Measurements from ENCODE around the gene TECR. TPM values are rescaled to one million over a fixed set of nuclear protein-coding genes. Genes with fewer than 3 reads are reported as not detected.
A peak's percentile ranks its signal among the peaks of the same experiment; 100 is the strongest.
"Not testable (repeated sequence)": the region's sequence is repeated elsewhere in the genome, so short reads cannot be mapped to it uniquely, and the experiment has no call there.

The TECR gene
- total RNA-seq, 2 experiments from 2014 or later = 171 to 178 TPM

- CTCF ChIA-PET = interaction anchor here (0.7 to 2.5 kb wide), 6 partner anchors 18 to 688 kb away, joined by 3 to 9 read pairs (median 6); partner anchors contain the start of gene NDUFB7
- peaks cover 14% of the 10 kb centered on the region for H3K36me3 Mint-ChIP-seq (ENCODE audit: low read depth)
- no peak overlapping the region for H3K4me3 Mint-ChIP-seq
- H3K9me3 Mint-ChIP-seq = no peaks in the 10 kb centered on the region
- POLR2A ChIA-PET = interaction anchor here (1.1 to 3.2 kb wide), 2 partner anchors 33 to 136 kb away, joined by 3 to 16 read pairs; partner anchors contain the start of gene DNAJB1
- no peaks in the 10 kb centered on the region for H3K27me3 Mint-ChIP-seq
- DNase-seq = no peak
- peaks cover 18% of the 10 kb centered on the region for H3K4me1 Mint-ChIP-seq
- no peak overlapping the region for H3K27ac Mint-ChIP-seq
These were observed 20.9 kb downstream of the TECR start for GRCh38 chr19:14550201-14550754.

DNA sequence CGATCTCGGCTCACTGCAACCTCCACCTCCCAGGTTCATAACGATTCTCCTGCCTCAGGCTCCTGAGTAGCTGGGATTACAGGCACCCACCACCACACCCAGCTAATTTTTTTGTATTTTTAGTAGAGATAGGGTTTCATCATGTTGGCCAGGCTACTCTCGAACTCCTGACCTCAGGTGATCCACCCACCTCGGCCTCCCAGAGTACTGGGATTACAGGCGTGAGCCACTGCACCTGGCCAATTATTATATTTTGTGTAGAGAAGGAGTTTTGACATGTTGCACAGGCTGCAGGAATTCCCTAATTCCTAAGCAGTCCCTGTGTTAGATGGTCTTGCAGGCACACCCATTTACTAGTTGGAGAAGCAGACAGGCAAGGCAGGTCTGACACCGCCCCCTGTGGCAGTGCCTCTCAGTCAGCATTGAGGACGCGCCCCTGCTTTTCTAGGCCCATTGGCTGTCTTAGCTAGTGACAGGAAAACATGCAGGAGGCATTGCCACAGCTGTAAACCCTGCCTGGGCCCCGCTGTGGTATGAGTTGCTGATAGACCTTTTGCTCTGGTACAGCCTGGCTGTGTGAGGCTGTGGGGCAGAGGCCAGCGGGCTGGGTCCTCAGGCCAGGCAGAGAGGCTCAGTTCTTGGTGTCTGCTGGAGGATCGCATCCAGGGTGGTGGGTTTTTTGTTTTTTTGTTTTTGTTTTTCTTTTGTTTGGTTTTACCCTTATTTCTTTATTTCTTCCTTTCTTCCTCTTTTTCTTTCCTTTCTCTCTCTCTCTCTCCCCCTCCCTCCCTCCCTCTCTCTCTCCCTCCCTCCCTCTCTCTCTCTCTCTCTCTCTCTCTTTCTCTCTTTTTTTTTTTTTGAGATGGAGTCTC, 22.0 kb downstream of the TECR start:
- not testable (repeated sequence) for H3K4me3 Mint-ChIP-seq, H3K27me3 Mint-ChIP-seq, H3K9me3 Mint-ChIP-seq
- DNase-seq = peak; percentile 79
- CTCF ChIA-PET = interaction anchor here (0.6 to 2.5 kb wide), 11 partner anchors 9 to 134 kb away, joined by 3 to 9 read pairs (median 4); partner anchors contain the start of gene NDUFB7
- POLR2A ChIA-PET = interaction anchor here (0.8 to 3.2 kb wide), 3 partner anchors 21 to 135 kb away, joined by 3 to 16 read pairs (median 3); partner anchors contain the start of gene DNAJB1
- peaks cover 24% of the 10 kb centered on the region for H3K4me1 Mint-ChIP-seq
- H3K36me3 Mint-ChIP-seq (ENCODE audit: low read depth) = peaks cover 14% of the 10 kb centered on the region
- H3K27ac Mint-ChIP-seq = peak overlapping the region; percentile 73

GRCh38 chr19:14552006-14552360, 22.6 kb downstream of the TECR start:
- DNase-seq, H3K27me3 Mint-ChIP-seq, H3K9me3 Mint-ChIP-seq, H3K4me3 Mint-ChIP-seq: not testable (repeated sequence)
- H3K27ac Mint-ChIP-seq = peak overlapping the region; percentile 21
- peaks cover 14% of the 10 kb centered on the region for H3K36me3 Mint-ChIP-seq (ENCODE audit: low read depth)
- peaks cover 30% of the 10 kb centered on the region for H3K4me1 Mint-ChIP-seq
- ChIA-PET CTCF (interaction anchor here (0.6 to 2.5 kb wide), 10 partner anchors 8 to 133 kb away, joined by 3 to 9 read pairs (median 4); partner anchors contain the start of gene NDUFB7), POLR2A (interaction anchor here (3.2 kb wide), 1 partner anchor 34 kb away, joined by 16 read pairs; the partner anchor contains the start of gene DNAJB1)

- POLR2A ChIA-PET = interaction anchor here (1.7 kb wide), 1 partner anchor 32 kb away, joined by 5 read pairs; no protein-coding TSS in a partner anchor
- DNase-seq = no peak
- no peaks in the 10 kb centered on the region for H3K27me3 Mint-ChIP-seq
- no peak overlapping the region for H3K27ac Mint-ChIP-seq
- H3K4me3 Mint-ChIP-seq = no peak overlapping the region
- CTCF ChIA-PET = interaction anchor here (1.4 kb wide), 1 partner anchor 20 kb away, joined by 5 read pairs; no protein-coding TSS in a partner anchor
- H3K9me3 Mint-ChIP-seq = no peaks in the 10 kb centered on the region
- peaks cover 31% of the 10 kb centered on the region for H3K4me1 Mint-ChIP-seq
- peaks cover 12% of the 10 kb centered on the region for H3K36me3 Mint-ChIP-seq (ENCODE audit: low read depth)
These were observed 23.9 kb downstream of the TECR start for GRCh38 chr19:14553042-14553938.

DNA sequence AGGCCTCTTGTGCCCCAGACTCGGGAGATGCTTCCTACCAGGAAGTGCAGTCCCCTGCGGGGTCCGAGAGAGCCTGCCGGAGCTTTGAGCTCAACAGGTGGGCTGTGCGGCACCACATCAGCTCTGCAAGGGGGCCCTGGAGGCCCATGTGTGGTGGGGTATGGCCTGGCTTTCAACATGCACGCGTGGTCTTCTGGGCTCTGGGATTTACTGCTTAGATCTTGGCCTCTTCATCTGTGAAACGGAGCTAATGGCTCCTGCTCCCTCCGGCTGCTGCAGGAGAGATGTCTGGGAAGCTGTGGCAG, 24.5 kb downstream of the TECR start:
- H3K4me1 Mint-ChIP-seq = peaks cover 31% of the 10 kb centered on the region
- ChIA-PET POLR2A (interaction anchor here (1.0 to 1.7 kb wide), 2 partner anchors 32 to 36 kb away, joined by 4 to 5 read pairs; partner anchors contain the start of gene DNAJB1), CTCF (interaction anchor here (1.4 kb wide), 1 partner anchor 19 kb away, joined by 5 read pairs; no protein-coding TSS in a partner anchor)
- H3K27me3 Mint-ChIP-seq = no peaks in the 10 kb centered on the region
- no peaks in the 10 kb centered on the region for H3K9me3 Mint-ChIP-seq
- H3K4me3 Mint-ChIP-seq = no peak overlapping the region
- no peak overlapping the region for H3K27ac Mint-ChIP-seq
- H3K36me3 Mint-ChIP-seq (ENCODE audit: low read depth) = peaks cover 6% of the 10 kb centered on the region
- DNase-seq = no peak

DNA sequence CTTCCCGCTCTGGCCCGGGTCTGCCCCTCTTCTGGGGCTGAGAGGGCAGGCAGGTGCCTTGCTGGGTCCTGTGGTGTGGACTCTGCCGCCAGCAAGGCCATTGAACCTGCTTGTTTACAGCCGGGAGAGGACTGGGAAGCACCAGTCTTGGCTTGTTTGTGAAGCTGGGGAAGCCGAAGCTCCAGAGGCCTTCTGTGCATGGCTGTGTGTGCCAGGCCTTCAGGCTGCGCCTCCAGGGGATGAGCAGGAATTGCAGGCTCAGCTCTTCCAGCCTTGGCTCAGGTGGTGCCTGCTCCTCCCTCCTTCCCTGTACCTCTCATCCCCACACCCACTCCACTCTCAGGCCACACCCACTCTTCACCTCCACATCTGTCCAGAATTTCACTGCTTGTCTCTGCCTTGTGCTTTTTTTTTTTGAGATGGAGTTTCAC, 25.0 kb downstream of the TECR start:
- no peak overlapping the region for H3K4me3 Mint-ChIP-seq
- H3K36me3 Mint-ChIP-seq (ENCODE audit: low read depth) = peaks cover 6% of the 10 kb centered on the region
- no peak for DNase-seq
- CTCF ChIA-PET = interaction anchor here (0.6 to 1.4 kb wide), 2 partner anchors 17 to 19 kb away, joined by 3 to 5 read pairs; no protein-coding TSS in a partner anchor
- no peak overlapping the region for H3K27ac Mint-ChIP-seq
- peaks cover 31% of the 10 kb centered on the region for H3K4me1 Mint-ChIP-seq
- POLR2A ChIA-PET = interaction anchor here (1.0 to 1.7 kb wide), 2 partner anchors 33 to 36 kb away, joined by 4 to 5 read pairs; partner anchors contain the start of gene DNAJB1
- no peaks in the 10 kb centered on the region for H3K9me3 Mint-ChIP-seq
- H3K27me3 Mint-ChIP-seq = no peaks in the 10 kb centered on the region

DNA sequence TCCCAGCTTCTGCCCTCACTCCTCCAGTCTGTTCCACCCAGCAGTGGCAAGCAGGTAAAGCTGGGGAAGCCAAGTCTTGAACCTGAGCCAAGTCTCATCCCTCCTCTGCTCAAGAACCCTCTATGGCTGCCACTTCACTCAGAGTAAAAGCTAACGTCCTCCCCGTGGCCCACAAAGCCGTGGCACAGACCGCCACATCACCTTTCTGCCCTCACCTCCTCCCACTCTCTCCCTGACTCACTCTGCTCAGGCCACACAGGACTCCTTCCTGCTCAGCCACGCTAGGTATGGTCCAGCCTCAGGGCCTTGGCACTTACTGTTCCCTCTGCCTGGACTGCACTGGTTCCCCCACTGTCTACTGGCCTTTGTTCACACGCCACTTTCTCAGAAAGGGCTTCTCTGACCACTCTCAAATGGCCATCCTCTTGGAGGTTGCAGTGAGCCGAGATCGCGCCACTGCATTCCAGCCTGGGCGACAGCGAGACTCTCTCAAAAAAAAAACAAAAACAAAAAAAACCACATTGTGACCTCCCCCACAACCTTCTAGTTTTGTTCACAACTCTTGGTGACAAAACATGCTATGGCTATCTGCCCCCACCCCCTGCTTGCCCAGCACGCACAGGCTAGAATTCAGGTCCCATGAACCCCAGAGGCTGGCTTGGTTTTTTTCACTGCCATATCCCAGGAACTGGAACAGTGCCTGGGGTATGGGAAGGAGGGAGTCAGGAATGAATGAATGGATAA, 26.7 kb downstream of the TECR start:
- no peak overlapping the region for H3K4me3 Mint-ChIP-seq
- peaks cover 3% of the 10 kb centered on the region for H3K36me3 Mint-ChIP-seq (ENCODE audit: low read depth)
- no peak for DNase-seq
- no peaks in the 10 kb centered on the region for H3K9me3 Mint-ChIP-seq
- ChIA-PET POLR2A (interaction anchor here (1.0 to 2.3 kb wide), 6 partner anchors 26 to 49 kb away, joined by 3 to 6 read pairs (median 4); partner anchors contain the start of genes DNAJB1 and TECR), CTCF (interaction anchor here (0.6 to 3.4 kb wide), 18 partner anchors 8 to 1430 kb away, joined by 3 to 38 read pairs (median 6); partner anchors contain the start of genes DNAJB1, NDUFB7 and ZNF333)
- H3K27ac Mint-ChIP-seq = no peak overlapping the region
- peaks cover 31% of the 10 kb centered on the region for H3K4me1 Mint-ChIP-seq
- no peaks in the 10 kb centered on the region for H3K27me3 Mint-ChIP-seq

- peak; percentile 73 for DNase-seq
- CTCF ChIA-PET = interaction anchor here (0.6 to 3.4 kb wide), 19 partner anchors 9 to 1429 kb away, joined by 3 to 38 read pairs (median 5); partner anchors contain the start of genes DNAJB1, NDUFB7 and ZNF333
- POLR2A ChIA-PET = interaction anchor here (0.7 to 2.3 kb wide), 7 partner anchors 27 to 130 kb away, joined by 3 to 6 read pairs (median 4); partner anchors contain the start of genes DNAJB1 and TECR
- Mint-ChIP-seq H3K27ac (no peak overlapping the region), H3K36me3 (ENCODE audit: low read depth) (peaks cover 3% of the 10 kb centered on the region), H3K4me3 (no peak overlapping the region), H3K4me1 (peaks cover 24% of the 10 kb centered on the region), H3K27me3 (no peaks in the 10 kb centered on the region), H3K9me3 (no peaks in the 10 kb centered on the region)
These were observed 27.3 kb downstream of the TECR start for GRCh38 chr19:14556662-14557188.

DNA sequence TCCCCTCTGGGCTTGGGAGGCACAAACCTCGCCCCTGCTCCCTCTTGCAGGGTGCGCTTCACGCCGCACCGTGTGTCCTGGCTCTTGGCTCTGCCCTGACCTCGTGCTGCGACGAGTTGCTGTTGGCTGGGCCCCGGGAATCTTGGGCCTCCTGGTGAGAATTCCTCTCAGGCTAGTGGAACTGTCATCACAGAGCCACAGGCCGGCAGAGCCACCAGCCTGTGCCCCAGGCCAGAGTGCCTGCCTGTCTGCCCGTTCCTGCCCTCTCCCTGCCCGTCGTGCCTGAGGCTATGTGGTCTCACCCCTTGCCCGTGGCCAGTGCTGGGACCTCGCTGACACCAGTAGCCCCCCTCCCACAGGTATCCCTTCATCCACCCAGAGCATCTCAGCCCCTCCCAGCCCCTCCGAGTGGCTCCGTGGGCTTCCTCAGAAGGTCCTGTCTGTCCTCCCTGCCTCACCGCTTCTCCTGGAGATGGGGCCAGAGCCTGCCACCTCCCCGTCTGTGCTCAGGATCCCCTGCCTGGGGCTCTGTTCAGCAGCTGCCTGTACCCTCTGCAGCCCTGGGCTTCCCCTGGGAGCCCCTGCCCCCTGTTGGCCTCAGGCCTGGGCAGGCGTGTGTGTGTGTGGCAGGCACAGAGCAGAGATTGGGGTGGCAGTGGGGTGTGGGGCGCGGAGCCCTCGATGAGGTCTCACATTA, 29.1 kb downstream of the TECR start:
- ChIA-PET POLR2A (no interaction called here), CTCF (interaction anchor here (3.4 kb wide), 1 partner anchor 52 kb away, joined by 11 read pairs; no protein-coding TSS in a partner anchor)
- Mint-ChIP-seq H3K27ac (no peak overlapping the region), H3K9me3 (no peaks in the 10 kb centered on the region), H3K36me3 (ENCODE audit: low read depth) (peaks cover 5% of the 10 kb centered on the region), H3K27me3 (no peaks in the 10 kb centered on the region), H3K4me1 (peaks cover 18% of the 10 kb centered on the region), H3K4me3 (no peak overlapping the region)
- no peak for DNase-seq

- no peaks in the 10 kb centered on the region for H3K9me3 Mint-ChIP-seq
- ChIA-PET POLR2A (interaction anchor here (1.0 kb wide), 1 partner anchor 37 kb away, joined by 3 read pairs; no protein-coding TSS in a partner anchor), CTCF (interaction anchor here (0.5 to 0.9 kb wide), 2 partner anchors 9 to 567 kb away, joined by 3 to 4 read pairs; no protein-coding TSS in a partner anchor)
- DNase-seq = no peak
- no peak overlapping the region for H3K4me3 Mint-ChIP-seq
- no peak overlapping the region for H3K27ac Mint-ChIP-seq
- peaks cover 8% of the 10 kb centered on the region for H3K36me3 Mint-ChIP-seq (ENCODE audit: low read depth)
- no peaks in the 10 kb centered on the region for H3K27me3 Mint-ChIP-seq
- H3K4me1 Mint-ChIP-seq = peaks cover 22% of the 10 kb centered on the region
These were observed 30.8 kb downstream of the TECR start for GRCh38 chr19:14559916-14560775.

Measured in activated CD4-positive, alpha-beta memory T cell treated with anti-CD3 and anti-CD28 coated beads, Interleukin-2, amount 10 ng/mL, durations not matched to agents 7 days and 5 days (primary cell).